Hypothalamus (tissue), 51 donors: ENCODE data around the gene PTBP3.
"Not testable (repeated sequence)": the region's sequence is repeated elsewhere in the genome, so short reads cannot be mapped to it uniquely, and the experiment has no call there.

Source experiments
- DNase-seq, 51 donors: peaks; one replicate each; lab custom pipeline; 2025; lab: John Stamatoyannopoulos, UW

Gene PTBP3

GRCh38 chr9:112325127-112325526, 8.3 kb downstream of the PTBP3 start:
- DNase-seq, result no peak

- DNase-seq, result no peak
Measured at GRCh38 chr9:112323378-112323854, 10.0 kb downstream of the PTBP3 start.

DNA sequence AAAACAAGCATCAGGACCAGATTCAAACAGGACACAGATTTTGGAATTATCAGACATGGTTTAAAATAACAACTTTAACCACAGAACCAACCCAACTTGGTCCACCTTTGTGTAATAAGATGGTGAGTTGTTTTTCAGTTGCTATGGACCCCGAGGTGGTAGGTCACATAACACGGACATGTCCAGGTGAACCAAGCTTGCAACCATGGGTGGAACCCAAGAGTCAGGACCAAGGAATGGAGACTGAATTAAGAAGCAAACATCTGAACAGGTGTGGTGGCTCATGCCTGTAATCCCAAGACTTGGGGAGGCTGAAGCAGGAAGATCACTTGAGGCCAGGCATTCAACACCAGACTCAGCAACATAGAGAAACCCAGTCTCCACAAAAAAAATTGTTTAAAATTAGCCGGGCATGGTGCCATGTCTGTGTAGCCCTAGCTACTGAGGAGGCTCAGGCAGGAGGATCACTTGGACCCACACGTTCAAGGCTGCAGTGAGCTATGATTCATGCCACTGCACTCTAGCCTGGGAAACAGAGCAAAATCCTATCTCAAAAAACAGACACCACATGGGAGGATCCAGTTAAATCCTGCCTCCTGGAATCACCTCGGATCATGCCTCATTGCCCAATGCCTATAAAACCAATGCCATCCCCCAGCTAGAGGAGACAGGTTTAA, 10.6 kb downstream of the PTBP3 start:
- no peak for DNase-seq

DNA sequence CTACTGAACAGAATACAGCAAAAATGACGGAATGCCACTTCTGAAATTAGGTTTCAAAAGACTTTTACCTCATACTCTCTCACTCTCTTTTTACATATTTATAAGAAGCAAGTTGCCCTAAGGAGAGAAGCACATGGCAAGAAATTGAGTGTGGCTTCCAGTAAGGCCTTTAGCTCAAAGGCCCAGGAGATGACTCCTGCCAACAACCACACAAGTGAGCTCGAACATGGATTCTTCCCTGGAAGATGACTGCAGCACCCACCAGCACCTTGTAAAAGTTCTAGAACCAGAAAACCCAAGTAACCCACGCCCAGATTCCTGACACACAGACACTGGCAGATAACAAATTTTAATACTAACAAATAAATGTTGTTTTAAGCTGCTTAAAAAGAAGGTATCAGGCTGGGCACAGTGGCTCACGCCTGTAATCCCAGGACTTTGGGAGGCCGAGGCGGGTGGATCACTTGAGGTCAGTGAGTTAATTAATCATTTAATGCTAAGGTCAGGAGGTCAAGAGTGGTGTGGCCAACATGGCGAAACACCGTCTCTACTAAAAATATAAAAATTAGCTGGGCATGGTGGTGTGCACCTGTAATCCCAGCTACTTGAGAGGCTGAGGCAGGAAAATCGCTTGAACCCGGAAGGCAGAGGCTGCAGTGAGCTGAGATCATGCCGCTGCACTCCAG, 17.0 kb downstream of the PTBP3 start:
- DNase-seq, result no peak

GRCh38 chr9:112315331-112316257, 17.8 kb downstream of the PTBP3 start:
- DNase-seq, result no peak

DNA sequence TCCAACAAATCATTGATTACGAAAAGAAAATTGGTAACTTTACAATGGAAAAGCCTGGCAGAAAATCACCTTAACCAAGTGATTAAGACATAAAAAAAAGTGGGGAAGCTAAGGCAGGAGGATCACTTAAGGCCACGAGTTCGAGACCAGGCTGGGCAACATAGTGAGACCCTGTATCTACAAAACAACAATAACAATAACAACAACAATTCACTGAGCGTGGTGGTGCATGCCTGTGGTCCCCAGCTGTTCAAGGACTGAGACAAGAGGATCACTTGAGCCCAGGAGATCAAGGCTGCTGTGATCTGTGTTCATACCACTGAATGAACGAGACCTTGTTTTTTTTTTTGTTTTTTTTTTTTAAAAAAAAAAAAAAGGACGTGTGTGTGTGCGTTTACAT, 21.3 kb downstream of the PTBP3 start:
- DNase-seq, result no peak

DNA sequence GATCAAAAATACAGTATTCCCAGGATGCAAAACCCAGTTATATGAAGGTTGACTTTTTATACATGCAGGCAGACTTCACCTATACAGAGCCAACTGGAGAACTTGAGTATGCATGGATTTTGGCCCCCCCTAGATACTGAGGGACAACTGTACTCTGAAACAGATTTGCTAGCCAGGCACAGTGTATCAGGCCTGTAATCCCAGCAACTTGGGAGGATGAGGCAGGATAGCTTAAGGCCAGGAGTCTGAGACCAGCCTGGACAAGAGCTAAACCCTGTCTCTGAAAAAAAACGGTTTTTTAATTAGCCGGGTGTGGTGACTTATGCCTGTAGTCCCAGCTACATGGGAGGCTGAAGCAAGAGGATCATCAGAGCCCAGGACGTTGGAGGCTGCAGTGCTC, 21.9 kb downstream of the PTBP3 start:
- no peak for DNase-seq

DNA sequence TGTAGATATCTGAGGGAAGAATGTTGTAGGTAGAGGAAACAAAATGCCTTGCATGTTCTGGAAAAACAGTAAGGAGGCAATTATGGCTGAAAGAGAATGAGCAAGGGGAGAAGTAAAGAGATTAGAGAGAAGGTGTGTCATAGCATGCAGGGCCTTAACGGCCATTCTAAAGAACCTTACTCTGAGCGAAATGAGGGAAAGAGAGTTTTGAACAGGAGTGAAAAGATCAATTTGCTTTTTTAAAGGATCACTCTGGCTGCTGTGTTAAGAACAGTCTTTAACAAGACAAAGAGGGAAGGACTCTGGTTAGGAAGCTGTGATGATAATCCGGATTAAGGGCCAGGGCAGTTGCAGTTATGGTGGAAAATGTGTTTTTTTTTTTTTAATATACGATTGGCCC, 22.6 kb downstream of the PTBP3 start:
- DNase-seq, result no peak

DNA sequence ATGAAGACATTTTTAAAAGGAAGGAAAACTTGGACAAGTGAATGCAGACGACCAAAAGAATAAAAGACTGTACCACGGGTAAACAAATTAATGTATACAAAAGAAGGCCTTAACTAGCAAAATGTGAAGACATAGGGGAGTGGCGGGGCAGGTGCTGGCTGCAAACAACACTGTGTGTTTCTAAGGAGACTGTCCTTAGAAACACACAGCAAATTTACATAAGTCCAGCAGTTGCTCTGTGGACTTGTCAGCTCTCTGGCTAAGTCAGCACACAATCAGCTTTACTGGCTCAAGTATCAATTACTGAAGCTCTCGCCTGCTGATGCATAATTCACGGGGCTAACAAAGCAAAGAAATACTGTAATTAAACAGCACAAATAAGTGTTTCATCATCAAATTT, 24.8 kb downstream of the PTBP3 start:
- no peak for DNase-seq

DNA sequence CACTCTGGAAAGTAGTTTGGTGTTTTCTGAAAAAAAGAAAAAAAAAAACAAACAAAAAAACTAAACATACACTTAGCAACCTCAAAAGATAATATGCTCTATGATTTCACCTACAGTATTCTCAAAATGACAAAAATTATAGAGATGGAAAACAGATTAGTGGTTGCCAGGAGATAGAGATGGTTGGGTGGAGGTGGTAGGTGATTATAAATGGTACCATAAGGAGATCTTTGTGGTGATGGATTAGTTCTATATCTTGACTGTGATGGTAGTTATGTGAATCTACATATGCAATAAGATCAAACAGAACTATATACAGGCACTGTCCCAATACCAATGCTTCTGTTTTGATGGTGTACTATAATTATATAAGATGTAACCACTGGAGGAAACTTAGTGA, 32.0 kb downstream of the PTBP3 start:
- DNase-seq, result no peak

GRCh38 chr9:112299514-112299913, 33.9 kb downstream of the PTBP3 start:
- DNase-seq, result no peak

GRCh38 chr9:112296929-112297328, 36.5 kb downstream of the PTBP3 start:
- DNase-seq, result no peak

GRCh38 chr9:112295174-112295573, 38.2 kb downstream of the PTBP3 start:
- DNase-seq, result no peak

DNA sequence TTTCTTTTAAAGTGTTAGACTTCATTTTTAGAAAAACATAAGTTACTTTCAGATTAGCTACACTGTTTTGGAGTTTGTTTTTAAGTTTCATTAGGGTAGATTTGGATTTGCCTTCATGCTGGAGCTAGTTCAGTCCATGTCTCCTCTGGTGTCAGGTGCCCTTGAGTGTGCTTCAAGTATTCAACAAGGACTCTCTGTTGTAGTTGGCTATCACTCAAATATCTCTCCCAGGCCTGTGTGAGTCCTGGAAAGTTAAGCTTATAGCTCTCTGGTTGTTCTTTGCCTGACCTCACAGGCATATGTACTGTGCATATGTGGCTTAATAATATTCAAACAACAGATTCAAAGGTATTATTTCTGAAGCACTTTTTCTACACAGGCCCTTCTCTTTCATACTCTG, 45.4 kb downstream of the PTBP3 start:
- DNase-seq, result no peak

DNA sequence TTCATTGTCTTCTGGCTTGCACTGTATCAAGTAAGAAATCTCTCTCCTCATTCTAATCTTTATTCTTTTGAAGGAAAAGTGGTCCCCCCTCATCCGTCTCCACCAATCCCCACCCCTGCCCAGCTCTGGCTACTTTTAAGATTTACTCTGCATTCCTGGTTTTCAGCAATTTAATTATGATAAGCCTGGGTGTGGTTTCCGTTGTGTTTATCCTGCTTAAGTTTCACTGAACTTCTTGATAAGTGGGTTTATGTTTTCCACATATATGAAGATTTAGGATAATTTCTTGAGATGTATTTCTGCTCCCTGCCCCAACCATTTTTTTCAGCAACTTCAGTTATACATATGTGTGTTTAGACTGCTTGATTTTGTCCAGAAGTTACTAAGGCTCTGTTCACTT, 46.5 kb downstream of the PTBP3 start:
- no peak for DNase-seq

DNA sequence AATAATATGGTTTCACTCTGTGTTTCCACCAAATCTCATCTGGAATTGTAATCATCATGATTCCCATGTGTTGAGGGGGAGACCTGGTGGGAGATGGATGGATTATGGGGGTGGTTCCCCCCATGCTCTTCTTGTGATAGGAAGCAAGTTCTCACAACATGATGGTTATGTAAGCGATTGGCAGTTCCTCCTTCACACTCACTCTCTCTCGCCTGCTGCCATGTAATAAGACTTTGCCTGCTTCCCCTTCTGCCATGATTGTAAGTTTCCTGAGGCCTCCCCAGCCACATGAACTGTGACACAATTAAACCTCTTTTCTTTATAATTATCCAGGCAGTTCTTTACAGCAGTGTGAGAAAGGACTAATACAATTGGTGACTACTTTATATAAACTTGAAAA, 48.4 kb downstream of the PTBP3 start:
- DNase-seq, result no peak

DNA sequence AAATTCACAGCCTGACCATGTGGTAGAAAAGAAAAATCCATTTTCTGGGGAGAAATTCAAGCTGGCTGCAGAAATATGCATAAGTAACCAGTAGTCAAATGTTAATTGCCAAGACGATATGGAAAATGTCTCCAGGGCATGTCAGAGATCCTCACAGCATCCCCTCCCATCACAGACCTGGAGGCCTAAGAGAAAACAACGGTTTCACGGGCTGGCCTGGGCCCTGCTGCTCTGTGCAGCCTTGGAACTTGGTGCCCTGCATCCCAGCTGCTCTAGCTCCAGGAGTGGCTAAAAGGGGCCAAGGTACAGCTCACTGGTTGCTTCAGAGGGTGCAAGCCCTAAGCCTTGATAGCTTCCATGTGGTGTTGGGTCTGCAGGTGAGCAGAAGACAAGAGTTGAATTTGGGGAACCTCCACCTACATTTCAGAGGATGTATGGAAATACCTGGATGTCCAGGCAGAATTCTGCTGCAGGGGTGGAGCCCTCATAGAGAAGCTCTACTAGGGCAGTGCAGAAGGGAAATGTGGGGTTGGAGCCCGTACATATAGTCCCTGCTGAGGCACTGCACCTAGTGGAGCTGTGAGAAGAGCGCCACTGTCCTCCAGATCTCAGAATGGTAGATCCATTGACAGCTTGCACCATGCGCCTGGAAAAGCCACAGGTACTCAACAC, 49.7 kb downstream of the PTBP3 start:
- DNase-seq, result no peak

GRCh38 chr9:112282841-112283240, 50.6 kb downstream of the PTBP3 start:
- not testable (repeated sequence) for DNase-seq

- DNase-seq, result no peak
Measured at GRCh38 chr9:112280904-112281303, 52.5 kb downstream of the PTBP3 start.

GRCh38 chr9:112279501-112279900, 53.9 kb downstream of the PTBP3 start:
- DNase-seq, result no peak

DNA sequence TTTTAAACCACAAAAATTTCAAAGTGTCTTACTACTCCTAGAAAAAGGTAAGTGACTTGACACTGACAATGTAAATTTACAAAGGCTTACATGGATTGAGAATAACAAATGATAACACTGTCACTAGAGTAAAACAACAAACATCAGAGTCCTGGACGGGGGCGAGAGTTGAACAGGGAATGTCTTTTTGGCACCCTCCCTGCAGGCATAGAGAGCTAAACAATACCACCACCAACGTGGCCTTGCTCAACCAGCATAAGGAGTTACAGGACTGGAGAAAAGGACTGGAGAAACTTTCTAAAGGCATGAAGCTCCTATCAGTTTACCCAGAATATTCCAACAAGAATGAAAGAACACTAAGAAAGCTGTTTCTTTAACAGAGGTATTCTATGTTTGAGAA, 55.3 kb downstream of the PTBP3 start:
- no peak for DNase-seq
